Activated CD4-positive, alpha-beta T cell treated with anti-CD3 and anti-CD28 coated beads, Interleukin-2, amount 50 U/mL, for 16 hours (primary cell): ENCODE data around the gene ZSCAN20.
A peak's percentile ranks its signal among the peaks of the same experiment; 100 is the strongest.

Source experiments
- DNase-seq: peaks from one replicate; pipeline ENCODE4 v3.0.0-alpha.2; 2020

The ZSCAN20 gene

DNA sequence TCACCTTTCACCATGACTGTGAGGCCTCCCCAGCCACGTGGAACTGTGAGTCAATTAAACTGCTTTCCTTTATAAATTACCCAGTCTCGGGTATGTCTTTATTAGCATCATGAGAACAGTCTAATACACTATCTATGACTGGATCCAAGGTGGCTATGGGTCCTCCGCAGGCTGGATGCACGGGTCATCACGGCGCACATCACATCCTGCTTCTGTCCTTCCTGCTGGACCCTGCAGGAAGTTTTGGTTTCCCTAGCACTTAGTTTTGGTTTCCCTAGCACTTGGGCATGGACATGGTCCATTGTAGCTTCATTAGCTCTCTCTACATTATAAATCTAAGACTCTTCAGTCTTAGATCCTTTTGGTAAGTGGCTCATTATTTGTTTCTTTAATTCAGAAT lies 27.3 kb upstream of the ZSCAN20 start:
- DNase-seq: no peak

DNA sequence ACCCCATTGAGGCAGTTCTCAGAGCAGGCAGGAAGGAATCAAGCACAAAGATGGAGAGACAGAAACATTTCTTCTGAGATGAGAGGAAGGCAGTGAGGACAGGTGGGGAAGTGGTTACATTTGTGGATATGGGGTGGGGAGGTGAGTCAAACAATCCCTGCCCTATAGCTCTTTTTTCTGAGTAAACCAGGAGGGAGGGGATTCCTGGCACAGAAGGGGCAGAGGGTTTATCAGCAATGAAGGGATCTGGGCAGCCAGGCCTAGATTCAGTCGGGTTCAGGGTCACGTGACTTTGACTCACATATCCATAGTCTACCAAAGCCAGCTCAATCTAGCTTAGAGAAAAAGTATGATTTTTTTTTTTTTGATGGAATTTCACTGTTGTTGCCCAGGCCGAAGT lies 25.9 kb upstream of the ZSCAN20 start:
- DNase-seq: peak; percentile 13

DNA sequence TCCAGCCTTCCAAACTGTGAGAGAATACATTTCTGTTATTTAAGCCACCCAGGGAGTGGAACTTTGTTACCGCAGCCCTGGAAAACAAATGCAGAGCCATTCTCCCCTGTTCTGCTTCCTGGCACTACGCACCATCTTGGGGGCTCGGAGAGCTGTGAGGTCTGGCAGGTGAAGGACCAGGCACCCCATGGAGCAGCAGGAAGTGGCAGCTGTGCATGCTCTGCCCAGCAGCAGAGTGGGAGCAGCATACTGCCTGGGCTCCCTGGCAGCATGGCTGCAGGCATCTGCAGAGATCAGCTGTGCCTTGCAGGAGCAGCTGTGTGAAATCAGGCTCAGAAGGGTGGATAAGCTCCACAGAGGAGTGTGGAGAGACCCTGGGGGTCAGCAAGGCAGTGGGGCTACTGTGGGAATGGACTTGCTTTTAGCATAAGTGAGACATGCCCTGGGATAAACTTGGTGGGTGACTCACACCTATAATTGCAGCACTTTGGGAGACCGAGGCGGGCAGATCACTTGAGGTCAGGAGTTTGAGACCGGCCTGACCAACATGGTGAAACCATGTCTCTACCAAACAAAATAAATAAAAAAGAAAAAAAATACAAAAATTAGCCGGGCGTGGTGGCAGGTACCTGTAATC lies 17.7 kb upstream of the ZSCAN20 start:
- DNase-seq: no peak

DNA sequence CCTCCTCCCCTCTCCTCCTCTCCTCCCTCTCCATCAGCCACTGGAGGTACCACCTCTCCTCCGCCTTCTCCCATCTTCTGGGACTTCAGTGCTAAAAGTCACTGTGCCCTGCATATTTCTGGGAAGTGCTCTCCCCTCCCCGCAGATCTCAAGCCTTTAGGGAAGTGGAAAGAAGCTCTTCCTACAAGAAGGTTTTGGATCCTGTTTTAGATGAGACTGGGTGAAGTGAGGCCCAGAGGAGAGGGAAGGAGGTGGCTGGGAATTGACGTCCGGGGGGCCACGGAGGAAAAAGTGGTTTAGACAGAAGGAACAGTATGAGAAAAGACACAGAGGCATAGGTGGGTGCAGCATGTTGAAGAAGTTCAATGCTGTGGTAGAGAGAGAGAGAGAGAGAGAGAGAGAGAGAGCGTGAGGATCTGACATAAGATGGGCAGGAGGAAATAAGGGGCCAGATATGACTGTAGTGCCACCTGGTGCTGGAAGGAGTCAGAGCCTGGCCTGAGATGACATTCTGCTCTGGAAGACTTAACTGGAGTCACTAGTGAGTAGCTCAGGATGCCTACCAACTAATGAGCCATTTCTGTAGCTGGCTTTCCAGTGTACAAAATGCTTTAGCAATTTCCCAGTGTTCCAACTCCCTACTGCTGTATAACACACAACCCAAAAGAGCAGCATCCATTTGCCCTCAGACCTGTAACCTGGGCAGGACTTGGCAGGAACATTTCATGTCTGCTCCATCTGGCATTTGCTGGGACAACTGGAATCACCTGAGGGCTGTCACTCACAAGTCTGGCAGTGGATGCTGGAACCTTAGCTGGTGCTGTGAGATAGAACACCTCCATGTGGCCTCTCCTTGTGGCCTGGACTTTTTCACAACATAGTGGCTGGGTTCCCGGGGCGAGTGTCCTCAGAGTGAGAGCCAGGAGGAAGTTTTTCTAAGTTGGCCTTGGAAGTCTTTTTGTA lies 16.6 kb upstream of the ZSCAN20 start:
- peak; percentile 52 for DNase-seq

DNA sequence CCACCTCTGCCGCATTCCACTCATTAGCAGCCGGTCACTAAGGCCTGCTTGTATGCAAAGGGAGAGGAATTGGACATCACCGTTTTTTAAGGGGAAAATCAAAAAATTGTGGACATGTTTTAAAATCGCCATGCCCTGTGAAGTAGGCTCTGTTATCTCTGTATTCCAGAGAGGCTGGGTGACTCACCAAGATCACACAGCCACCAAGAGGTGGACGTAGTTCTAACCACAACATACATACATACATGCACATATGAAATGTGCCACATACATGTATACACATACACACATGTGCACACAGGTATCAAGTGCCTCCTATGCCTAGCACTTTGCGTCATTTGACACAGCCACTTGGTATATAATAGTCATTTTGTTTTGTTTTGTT lies 16.0 kb upstream of the ZSCAN20 start:
- DNase-seq: no peak

DNA sequence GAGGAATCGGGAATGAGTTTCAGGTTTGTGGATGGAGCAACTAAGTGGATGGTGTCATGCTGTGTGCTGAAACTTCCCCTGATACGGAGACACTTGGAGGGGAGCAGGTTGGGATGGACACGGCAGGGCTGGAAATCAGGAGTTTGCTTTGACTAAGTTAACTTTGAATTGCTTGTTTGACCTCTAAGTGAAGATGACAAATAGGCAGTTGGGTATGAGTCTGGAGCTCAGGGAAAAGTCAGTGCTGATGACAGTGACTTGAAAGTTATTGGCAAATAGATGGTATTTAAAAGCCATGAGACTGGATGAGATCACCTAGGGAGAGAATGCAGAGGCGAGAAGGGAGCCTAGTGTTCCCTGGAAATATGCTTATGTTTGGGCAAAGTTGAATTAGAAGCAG lies 12.8 kb upstream of the ZSCAN20 start:
- no peak for DNase-seq

DNA sequence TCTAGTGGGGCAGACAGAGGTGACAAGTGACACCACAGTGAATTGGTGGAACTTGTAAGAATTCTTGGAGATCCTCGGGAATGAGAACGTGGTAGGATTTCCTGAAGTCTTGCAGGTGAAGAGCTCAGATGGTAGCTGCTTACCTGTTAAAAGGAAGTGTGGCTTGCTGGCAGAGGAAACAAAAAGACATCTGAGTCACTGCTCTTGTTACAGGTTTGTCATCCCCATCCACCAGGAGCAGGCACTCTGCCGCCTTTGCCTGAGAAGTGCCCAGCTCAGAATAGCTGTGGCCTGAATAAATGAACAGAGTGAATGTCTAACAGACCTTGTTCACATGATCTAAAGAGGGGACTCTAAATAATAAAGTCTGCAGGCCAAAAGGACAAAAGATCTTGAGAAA lies 12.3 kb upstream of the ZSCAN20 start:
- no peak for DNase-seq

DNA sequence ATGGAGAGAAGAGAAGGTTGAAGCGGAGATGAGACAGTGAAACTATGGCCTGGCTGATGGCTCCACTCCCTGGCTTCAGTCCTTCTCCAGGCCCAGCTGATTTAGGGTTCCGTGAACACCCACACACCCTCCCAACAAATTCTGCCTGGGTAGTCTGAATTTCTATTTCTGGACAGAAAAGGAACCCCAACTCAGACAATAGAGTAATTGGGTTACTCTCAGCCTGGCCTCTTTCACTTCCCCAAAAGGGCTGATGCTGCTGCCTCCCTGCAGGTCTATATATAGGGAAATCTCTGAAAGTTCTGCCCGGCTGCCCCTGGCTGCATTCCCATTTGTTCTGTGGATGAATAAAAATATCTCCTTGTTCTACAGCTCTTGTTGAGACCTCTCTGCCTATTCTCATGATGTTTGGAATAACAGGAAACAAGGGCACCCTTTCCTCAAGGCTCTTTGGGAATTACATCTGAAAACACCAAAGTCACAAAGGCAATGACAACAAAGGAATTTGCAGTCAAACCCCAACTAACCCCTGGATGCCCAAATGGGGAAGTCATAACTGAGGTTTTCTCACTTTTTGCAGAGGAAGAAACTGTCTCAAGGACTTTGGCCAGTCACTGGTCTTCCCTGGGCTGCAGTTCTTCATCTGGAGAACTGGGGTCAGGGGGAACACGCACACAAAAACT lies 11.4 kb upstream of the ZSCAN20 start:
- DNase-seq: no peak

DNA sequence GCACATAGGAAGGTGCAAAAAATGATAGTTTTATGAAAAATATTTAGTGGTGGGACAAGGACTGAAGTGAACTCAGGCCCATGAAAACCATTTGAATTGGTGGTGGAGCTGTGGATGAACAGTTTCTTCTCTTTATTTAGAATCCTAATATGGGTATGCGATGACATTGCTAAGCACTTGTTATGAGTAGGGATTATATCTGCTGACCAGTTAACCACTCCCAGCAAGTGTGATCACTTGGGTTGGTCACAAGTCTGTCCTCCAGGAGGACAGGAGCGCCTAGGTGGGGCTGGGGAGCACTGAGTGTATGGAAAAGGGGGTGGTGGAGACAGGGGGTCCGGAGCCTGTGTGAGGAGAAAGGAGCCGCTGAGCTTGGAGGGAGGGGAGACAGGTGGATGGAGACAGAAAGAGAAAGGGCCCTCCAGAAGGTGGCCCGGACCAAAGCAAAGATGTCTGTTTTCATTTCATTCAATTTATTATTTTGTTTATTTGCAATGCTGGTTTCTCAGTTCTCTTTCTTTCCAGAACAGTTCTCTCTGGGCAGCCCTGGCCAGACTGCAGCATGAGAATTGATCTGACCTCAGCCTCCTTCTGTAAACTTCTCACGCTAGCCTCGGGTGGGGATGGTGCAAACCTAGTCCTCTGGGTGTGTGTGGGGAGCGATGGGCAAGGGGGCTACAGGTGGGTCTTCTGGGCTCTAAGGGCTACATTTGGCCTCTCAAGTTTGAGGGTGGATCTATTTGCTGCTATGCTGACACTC lies 9.9 kb upstream of the ZSCAN20 start:
- DNase-seq: no peak

DNA sequence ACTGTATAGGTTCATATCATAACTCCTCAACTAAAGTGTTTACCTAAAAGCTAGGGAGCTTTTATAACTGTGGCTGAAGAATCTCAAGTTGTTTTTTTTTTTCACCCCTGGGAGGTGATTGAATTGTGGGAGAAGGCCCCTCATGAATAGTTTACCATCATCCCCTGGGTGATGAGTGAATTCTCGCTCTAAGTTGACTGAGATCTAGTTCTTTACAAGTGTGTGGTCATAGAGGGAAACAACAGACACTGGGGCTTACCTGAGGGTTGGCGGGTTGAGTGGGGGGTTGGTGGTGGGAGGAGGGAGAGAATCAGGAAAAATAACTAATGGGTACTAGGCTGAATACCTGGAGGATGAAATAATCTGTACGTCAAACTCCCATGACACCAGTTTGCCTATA lies 7.9 kb upstream of the ZSCAN20 start:
- no peak for DNase-seq

DNA sequence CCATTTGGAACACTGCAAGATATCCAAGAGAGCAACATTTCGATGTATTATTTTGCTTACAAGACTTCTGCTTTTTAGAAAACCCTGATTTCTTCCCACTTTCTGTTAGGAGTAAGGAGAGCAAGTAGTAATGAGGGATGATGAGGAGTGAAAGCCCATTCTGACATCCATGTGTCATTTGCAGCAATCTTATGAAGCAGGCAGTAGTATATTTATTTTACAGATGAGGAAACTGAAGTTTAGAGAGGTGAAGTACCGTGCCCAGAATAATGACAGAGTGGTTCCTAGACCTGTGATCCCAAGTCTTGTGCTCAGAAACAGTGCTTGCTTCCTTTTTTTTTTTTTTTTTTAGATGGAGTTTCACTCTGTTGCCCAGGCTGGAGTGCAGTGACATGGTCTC lies 7.1 kb upstream of the ZSCAN20 start:
- no peak for DNase-seq

DNA sequence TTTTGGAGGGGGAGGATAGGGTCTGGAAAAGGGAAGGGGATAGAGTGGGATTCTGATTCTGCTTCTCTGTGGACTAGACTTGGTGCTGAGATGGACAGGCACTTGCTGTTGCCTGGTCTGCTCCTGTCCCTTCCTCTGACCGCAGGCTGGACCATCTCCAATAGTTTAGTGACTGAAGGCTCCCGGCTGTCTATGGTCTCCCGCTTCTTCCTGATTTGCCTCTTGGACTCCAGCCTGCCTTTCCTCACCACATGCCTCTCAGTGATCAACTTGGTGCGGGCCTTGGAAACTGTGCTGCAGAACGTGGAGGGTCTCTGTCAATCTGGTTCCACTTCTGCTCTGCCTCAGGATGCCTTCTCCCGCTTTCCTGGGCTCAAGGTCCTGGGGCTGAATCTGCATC lies 6.3 kb upstream of the ZSCAN20 start:
- DNase-seq: no peak

DNA sequence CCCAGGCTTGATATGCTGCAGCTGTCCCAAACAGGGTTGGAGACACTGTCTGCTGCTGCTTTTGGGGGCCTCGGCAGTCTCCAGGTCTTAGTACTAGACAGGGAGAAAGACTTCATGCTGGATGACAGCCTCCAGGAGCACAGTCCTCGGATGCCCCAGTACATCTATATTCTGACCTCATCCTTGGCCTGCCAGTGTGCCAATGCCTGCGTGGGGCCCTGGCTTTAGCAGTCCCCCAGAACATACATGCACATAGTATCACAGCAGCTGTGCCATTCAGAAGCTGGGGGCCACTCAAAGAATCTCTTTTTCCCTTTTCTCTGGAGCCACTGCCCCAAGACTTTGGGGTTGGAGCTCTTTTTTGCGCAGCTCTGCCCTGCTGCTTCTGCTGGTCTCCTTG lies 4.4 kb upstream of the ZSCAN20 start:
- DNase-seq: no peak

DNA sequence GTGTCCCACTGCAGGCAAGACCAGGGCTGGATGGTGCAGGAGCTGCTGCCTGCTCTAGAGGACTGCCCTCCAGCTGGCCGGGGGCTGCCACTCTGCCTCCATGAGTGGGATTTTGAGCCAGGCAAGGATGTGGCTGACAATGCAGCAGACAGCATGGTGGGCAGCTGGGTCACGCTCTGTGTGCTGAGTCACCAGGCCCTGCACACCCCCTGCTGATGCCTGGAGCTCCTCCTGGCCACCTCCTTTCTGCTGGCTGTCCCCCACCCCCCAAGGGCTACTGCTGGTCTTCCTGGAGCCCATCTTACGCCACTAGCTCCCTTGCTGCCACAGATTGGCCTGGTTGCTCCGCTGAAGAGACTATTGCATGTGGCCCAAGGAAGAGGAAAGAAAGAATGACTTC lies 3.9 kb upstream of the ZSCAN20 start:
- DNase-seq: no peak

DNA sequence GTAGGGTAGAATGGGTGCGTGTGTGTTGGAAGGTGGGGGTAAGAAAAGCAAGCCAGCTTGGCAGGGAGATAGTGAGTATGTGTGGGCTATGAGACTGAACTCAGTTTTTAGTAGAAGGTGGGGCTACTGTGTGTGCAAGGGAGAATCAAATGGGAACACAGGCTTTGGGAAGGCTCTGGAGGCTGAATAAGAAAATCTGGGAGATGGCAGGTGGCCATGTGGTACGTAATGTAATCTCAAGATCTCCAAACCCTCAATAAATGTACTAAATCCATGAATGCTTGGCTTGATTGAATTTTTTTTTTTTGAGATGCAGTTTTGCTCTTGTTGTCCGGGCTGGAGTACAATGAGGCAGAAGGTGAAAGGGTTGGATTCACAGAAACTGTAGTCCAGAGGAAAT lies 3.5 kb upstream of the ZSCAN20 start:
- DNase-seq: no peak

DNA sequence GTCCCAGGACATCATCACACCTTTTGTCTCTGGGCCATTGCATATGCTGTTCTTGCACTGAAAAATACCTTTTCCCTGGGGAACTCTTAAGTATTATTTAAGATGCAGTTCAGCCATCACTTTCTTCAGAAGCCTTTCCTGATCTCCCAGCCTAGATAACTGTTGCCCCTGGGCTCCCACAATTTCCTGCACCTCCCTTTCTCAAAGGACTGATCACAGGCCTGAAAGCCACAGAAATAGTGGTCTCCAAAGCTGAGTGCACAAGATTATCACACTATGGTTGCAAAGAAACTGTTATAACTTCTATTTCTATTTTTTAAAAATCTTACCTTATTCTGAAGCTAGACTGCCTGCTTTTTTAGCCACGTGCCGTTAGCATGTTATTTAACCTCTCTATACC lies 2.8 kb upstream of the ZSCAN20 start:
- DNase-seq: no peak

DNA sequence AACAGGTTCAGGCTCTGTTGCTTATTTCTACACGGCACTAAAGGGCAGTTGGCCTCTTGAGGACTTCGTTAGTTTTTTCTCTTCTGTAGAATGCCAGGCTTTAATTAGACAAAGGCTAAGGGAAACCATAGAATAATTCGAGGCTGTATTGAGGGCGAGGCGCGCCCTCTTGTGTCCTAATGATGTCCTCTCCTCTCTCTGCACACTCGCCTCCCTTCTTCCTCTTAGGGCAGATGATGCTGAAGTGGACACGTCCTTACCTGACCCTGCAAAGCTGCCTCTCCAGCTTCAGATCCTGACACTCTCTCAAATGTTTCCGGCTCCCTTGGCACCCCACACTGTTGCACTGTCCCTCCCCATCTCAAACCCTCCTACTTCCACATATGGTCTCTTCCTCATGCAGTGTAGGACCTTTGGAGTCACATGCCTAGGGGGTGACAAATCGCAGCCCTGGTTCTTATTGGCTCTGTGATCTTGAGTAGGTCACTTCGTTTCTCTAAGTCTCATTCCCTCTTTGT lies 1.9 kb upstream of the ZSCAN20 start:
- peak; percentile 60 for DNase-seq

DNA sequence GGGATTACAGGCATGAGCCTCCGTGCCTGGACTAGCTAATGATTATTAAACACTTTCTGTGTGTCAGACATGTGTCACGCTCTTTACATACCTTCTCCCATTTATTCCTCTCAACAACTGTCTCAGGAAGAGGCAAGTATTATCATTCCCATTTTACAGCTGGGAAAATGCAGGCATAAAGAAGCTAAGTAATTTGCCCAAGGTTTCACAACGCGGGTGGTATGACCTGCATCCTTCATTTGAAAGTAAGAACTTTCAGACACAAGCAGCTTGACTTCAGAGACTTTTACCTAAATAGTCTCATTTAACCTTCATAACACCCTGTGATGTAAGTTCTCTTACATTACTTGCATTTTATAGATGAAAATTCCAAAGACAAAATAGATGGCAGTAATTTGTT lies 1.0 kb upstream of the ZSCAN20 start:
- no peak for DNase-seq

DNA sequence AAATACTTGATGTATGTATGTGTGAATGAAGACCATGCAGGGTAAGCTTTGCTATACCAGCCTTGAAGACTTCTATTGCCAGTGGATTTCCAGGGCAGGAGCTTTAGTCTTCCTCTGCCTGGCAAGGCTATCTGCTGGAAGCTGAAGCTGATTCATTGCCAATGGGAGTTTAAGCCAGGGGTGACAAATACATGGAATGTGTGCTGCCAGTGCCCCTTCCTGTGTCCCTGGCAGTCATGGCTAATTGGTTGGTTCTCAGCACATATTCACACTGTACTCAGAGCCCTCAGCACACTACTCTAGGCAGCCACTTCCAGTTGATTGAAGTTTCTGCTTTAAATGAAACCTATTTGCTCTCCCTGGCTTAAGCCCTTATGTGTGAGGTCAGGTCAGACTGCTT lies 1.5 kb downstream of the ZSCAN20 start:
- no peak for DNase-seq

DNA sequence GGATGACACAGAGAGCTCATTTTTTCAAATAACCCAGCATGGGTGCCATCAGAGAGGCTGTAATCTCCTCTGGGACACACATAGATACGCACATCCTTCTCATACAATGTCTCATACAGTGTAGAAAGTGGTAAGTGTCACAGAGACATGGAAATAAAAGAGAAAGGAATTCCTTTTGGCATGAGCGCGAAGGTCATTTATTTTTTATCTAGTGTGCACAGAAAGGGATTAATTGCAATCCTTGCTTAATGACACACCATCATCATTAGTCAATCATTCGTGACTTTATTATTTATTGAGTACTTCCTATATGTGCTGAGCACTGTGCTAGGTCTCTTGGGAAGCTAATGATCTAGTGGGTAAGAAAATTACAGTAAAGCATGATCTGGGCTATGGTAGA lies 5.0 kb downstream of the ZSCAN20 start:
- DNase-seq: no peak

DNA sequence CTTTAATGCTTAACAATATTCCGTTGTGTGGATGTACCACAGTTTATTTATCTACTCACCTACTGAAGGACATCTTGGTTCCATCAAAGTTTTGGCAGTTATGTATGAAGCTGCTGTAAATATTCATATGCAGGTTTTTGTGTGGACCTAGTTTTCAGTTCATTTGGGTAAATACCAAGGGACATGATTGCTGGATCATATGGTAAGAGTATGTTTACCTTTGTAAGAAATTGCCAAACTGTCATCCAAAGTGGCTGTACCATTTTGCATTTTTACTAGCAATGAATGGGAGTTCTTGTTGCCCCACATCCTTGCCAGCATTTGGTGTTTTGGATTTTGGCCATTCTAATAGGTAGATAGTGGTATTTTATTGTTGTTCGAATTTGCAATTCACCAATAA lies 10.0 kb downstream of the ZSCAN20 start:
- no peak for DNase-seq

DNA sequence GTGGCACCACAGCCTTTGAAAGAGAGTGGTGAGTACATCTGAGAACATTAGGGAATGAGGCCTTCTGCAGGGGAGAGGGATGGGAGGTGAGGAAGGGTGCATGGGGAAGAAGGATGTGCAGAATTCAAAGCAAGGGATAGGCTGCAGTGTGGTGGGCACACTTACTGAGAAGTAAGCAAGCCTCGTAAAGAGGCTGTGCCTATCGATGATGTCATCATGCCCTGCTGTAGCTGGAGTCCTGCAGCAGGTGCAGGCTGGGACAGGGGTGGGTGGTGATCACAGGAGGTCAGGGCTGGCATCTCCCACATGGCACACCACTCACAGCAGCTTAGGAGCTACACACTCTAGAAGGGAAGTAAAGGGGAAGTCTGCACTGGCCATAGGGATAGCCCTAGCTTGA lies 16.2 kb downstream of the ZSCAN20 start:
- DNase-seq: no peak

DNA sequence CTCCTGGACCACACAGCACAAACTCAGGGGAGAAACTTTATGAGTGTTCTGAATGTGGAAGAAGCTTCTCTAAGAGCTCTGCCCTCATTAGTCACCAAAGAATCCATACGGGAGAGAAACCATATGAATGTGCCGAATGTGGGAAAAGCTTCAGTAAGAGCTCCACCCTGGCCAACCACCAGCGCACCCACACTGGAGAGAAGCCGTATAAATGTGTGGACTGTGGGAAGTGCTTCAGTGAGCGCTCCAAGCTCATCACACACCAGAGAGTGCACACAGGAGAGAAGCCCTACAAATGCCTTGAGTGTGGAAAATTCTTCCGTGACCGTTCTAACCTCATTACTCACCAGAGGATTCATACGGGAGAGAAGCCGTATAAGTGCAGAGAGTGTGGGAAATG lies 22.5 kb downstream of the ZSCAN20 start:
- no peak for DNase-seq
